Loucy (cell line): Measurements from ENCODE around the gene ABCB10.

Source experiments
- CTCF ChIP-seq: fragments of 200-600 bp; sonication (generic); conservative IDR thresholded peaks from 2 replicates; pipeline ENCODE4 v1.5.1; 2014; ENCODE audit warnings: mild to moderate bottlenecking, antibody characterized with exemption, low read length
- EZH2phosphoT487 ChIP-seq: fragments of 200-600 bp; IDR thresholded peaks from 2 replicates; pipeline ENCODE4 v1.6.1; 2018; ENCODE audit warnings: antibody characterized with exemption, mild to moderate bottlenecking, moderate library complexity, borderline replicate concordance

GRCh38 chr1:229495782-229496181 is 62.7 kb downstream of the ABCB10 start:
- TF ChIP-seq CTCF (no peak), EZH2phosphoT487 (no peak)
